HG03442 (cell line): ENCODE results near the gene TPST1.

Experiments used
- ATAC-seq: cut with Tn5 transposase; IDR thresholded peaks from one replicate; pipeline ENCODE4 v1.9.1; 2021; ENCODE audit warnings: mild to moderate bottlenecking, moderate library complexity; ENCODE audit not compliant: unreplicated experiment

Gene TPST1

DNA sequence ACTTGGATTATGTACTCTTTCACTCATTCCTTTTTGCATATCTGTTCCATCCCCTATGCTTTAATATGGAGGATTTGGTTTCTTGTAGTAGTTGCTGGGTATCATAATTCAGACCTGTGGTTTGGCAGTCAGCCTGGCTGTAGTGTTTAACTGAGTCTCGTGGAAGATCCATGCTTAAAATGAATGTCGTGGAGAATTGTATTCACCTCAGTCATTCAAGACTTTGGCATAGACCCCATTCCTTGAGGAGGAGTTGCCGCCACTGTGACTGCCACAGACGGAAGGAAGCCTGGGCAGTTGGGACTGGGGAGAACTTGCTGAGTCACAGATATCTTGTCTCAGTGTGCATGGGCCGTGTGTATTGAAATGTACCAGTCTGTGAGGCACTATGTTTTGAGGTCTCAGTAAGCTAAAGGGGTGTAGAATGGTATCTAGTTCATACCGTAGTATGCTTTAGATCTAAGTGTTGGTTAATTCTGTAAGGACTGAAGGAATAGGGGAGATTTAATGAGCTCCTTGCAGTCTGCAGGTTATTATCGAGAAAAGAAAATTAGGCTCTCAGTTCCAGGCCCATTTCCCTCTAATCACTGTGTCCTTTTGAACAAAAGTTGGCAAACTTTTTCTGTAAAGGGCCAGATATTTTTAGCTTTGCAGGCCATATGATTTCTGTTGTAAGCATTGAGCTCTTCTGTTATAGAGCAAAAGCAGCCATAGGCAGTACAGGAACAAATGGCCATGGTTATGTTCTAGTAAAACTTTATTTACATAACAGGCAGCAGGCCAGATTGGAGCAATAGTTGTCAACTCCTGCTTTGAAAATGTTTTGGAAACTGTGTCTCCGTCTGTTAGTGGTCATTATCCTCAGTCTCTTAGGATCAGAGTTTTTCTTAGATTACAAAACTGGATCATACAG lies 76.8 kb downstream of the TPST1 start:
- ATAC-seq: no peak

DNA sequence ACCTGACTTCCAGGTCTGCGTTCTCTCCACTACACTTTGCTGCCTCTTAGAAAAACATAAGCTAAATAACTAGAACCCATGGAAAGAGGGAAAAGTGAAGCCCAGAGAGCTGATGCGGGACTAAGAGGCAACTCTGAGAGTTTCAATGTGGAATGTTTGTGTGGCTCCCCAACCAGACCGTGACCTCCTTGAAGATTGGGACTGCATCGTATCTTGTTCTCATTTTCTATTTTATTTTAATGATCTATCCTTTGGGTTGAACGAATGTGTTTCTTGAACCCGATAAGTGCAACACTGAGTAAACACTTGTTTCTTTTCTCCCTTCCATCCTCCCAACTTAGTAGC lies 77.4 kb downstream of the TPST1 start:
- ATAC-seq: no peak

DNA sequence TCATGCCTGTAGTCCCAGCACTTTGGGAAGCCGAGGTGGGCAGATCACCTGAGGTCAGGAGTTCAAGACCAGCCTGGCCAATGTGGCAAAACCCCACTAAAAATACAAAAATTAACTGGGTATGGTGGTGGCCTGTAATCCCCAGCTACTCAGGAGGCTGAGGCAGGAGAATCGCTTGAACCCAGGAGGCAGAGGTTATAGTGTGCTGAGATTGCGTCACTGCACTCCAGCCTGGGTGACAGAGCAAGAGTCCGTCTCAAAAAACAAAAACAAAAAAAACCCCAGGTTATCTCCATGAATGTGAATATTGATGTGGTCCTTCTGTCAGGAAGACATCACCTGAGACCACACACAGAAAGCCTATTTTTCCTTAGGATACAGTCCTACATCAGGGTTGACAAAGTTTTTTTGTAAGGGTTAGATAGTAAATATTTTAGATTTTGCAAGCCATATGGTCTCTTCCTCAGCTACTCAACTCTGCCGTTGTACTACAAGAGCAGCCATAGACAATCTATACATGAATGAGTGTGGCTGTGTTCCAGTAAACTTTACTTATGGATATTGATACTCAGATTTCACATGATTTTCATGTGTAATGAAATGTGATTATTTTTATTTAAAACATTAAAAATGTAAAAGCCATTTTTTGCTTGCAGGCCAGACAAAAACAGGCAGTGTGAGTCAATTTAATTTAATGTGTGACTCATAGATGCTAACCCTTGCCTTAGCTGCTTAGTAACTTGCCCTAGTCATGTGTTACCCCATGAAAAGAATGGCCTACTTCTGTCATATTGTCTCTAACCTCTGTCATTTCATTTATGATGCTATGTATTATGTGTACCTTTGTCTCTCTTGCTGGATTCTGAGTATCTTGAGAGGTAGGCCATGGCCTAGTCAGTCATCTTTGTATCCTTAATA lies 78.1 kb downstream of the TPST1 start:
- no peak for ATAC-seq

DNA sequence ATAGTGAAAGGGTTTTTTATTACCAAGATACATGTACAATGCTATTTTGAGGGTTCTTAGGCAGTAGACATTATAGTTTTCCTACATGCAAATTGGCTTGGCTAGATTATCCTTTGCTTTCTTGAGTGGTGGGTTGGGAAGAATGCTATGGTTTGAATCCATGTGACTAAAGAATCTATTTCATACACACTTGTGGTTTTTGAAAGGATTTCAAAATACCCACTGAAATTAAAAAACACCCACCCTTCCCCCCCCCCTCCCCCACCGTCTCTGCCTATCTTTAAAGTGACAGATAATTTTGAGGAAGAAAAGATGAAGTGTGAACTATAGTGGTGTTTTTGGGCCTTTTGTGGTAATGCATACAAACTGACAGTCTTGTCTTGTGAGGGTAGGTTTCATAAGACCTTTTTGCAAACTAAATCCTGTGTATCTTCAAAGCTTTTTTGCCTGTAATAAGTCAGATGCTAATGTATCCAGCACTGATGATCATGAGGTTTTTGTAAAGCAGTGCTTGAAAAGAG lies 90.9 kb downstream of the TPST1 start:
- no peak for ATAC-seq

DNA sequence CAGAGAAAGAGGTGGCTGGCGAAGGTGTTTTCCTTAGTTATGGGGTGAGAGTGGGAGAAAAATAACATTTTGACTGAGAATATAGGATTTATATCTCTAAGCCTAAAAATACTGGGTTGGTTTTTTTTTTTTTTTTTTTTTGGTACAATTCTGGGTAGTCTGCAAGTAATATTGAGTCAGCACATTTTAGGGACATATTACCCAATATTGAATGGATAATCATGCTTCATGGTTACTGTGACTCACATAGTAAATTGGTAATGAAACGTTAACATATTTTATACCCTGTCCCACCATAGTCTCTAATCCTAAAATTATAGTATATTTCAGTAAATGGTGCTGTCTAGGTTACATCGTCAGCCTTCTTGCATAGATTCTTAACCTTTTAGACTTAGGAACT lies 91.4 kb downstream of the TPST1 start:
- no peak for ATAC-seq

DNA sequence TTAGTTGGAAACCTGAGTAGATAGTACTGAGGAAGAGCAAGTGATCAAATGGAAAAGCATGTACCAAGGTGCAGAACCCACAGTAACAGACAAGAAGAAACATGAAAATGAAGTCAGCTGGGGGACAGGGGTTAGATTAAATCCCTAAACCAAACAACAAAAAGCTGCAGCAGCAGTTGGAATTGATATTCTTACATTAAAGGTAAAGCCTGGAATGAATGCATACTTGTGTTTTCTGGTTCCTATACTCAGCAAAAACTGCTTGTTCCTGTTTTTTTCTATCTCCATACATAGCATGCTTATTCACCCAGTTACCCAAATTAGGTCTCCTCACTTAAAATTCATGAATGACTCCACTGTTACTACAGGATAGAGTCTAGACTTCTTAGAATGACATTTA lies 92.4 kb downstream of the TPST1 start:
- no peak for ATAC-seq

DNA sequence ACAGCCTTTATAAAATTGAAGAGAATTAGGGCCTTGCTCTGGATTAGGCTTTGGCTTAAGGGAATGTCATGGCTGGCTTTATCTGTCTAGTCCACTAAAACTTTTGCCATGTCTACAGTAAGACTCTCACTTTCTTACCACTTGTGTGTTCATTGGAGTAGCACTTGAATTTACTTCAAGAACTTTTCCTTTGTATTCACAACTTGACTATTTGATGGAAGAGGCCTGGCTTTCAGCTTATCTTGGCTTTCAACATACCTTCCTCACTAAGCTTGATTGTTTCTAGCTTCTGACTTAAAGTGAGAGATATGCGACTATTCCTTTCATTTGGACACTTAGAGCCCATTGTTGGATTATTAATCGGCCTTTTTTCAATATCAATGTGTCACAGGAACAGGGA lies 96.1 kb downstream of the TPST1 start:
- ATAC-seq: no peak

DNA sequence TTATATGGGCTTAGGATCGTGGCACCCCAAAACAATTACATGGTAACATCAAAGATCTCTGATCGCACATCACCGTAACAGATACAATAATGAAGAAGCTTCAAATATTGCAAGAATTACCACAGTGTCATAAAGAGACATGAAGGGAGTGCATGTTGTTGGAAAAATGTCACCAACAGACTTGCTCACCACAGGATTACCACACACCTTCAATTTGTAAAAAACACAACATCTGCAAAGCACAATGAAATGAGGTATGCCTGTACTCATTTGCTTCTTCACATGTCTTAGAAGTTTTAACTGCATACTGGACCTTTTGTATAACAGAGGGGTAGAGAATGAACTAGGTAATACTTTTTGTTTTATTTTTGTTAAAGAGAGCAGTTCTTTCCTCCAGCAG lies 96.6 kb downstream of the TPST1 start:
- ATAC-seq: no peak

DNA sequence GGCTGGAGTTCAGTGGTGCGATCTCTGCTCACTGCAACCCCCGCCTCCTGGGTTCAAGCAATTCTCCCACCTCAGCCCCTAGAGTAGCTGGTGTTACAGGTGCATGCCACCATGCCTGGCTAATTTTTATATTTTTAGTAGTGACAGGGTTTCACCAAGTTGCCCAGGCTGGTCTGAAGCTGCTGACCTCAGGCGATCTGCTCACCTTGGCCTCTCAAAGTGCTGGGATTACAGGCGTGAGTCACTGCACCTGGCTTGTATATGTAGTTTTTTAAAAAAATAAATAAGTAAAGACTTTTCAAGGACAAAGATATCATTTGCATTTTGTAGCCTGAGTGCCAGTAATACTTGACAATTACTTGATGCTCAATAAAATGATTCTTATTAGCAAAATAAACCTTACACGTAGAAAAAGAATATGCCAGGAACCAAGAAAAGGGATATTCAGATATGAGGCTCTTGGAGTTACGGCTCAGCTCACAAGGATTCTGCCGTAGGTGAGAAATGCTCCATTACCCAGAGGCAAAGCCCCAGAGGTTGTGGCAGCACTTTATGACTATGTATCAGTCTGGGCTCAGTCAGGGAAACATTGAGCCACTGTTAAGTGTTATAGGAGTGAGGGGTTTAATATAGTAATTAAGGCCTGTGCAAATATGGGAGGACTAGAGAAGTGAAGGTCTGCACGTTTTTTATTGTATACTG lies 98.5 kb downstream of the TPST1 start:
- no peak for ATAC-seq

DNA sequence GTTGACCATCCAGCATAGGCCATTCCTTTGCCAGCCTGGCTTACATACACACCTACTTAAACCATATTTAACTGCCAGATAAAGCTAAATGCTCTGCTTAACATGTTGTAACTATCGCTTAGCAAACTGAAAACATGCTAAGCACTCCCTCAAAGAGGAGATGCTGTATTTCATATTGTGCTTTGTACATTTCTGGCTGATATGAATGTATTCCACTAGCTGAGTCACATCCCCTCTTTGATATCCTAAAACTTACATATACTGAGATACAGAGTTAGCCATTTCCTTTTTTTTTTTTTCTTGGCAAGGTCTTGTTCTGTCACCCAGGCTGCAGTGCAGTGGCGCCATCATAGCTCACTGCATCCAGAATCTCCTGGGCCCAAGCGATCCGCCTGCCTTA lies 99.4 kb downstream of the TPST1 start:
- ATAC-seq: no peak

DNA sequence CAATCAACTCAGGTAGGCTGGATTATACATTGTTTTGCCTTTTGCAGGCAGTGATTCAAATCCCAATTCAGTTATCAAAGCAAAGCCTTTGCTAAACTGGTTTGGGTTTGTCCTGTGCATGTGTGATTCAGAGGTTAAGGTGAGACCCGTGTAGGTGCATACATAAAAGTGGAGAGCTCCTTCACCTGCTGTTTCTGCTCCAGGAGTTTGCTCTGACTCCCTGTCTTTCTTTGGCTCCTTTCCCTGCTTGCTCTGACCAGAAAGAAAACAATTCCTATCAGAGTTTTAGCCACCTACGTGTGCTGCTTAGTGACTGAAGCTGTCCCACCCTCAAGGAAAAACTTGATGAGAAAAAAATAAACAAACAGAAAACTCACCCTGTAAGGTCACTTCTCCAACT lies 101.1 kb downstream of the TPST1 start:
- no peak for ATAC-seq

DNA sequence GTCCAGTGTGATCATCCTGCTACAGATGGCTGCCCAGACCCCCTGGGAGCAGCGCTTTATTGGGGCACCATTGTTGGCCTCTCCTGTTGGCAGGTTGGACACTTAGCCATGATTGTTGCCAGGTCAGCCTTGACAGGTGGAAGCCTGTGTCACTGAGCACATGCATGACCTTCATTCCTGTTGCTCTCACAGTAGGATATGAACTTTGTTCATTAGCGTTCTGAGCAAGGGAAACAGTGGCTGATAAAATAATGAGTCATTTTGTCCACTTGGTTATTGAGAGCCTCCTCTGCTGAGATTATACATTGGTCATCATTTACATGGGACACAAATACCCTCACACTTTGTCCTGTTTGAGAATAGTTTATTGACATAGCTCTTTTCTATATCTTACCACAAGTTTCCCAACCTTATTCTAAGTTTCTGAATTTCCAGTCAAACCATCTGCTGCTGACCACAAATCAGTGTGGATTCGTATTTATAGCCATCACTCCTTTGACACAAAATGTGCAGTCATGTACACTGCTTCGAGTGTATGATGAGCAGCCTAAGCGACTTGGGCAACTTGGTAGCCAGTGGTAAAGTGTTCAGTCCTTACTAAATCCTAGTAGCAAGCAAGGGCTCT lies 102.6 kb downstream of the TPST1 start:
- ATAC-seq: no peak

DNA sequence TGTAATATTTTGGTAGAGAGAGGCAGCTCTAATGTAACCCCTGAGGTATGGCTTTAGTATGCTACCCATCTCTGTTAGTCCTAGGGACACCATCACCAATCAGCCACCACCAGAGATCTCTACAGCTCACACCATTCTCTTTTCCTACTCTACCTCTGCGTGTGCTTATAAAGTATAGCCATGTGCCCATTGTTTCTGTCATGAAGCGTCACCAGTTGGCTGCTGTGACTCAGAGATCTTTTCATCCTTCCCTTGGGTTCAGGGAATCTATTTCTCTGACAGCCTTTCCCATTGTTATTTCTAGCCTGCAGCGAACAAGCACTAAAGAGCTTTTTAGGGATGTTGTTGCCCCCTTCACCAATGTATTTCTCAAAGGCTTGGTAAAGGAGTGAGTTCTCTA lies 103.3 kb downstream of the TPST1 start:
- no peak for ATAC-seq

DNA sequence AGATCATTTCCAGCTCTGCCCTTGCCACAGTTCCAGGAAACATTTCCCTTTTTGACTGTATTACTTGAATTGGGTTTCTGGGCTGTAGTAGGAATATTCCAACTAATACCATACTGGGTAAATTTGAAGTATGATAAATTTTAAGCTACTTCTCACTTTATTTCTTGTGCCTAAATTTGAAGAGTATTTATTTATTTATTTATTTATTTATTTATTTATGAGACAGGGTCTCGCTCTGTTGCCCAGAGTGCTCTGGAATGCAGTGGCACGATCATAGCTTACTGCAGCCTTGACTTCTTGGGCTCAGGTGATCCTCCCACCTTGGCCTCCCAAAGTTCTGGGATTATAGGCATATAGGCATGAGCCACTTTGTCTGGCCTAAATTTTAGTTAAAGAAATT lies 105.5 kb downstream of the TPST1 start:
- no peak for ATAC-seq

DNA sequence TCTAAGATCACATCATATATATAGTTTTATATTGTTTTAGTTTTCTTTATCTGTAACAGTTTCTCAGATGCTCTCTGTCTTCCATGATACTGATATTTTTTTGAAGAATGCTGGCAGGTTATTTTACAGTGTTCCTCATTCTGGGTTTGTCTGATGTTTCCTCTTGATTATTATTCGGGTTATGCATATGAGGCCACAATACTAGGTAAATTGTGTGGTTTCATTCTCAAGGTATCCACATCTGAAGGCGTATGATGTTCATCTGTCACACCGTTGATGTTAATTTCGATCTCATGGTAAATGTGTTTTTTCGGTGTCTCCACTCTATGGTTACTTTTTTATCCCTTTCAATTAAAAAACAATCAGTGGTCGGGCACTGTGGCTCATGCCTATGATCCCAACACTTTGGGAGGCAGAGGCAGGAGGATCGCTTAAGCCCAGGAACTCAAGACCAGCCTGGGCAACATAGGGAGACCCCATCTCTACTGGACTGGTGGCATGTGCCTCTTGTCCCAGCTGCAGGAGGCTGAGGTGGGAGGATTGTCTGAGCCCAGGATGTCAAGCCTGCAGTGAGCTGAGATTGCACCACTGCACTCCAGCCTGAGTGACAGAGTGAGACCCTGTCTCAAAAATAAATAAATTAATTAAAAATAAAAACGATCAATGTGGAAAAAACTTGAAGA lies 108.9 kb downstream of the TPST1 start:
- ATAC-seq: no peak

DNA sequence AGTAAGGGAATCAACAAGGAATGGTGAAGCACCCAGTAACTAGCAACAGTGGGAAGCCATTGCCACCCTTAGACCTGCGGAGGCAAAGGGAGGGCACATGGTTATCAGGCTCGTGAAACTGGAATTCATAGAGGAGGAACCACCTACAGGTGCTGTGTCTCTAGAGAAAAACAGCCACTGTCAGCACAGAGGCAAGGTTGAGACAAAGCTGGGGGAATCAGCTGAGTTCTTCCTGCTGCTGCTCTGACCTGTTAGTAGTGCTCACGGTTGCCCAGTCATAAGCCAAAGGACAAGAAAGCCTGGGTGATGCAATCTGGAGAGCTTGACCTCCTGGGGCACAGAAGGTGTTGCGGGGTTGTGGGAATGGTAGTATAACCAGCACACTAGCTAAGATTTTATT lies 110.1 kb downstream of the TPST1 start:
- no peak for ATAC-seq

DNA sequence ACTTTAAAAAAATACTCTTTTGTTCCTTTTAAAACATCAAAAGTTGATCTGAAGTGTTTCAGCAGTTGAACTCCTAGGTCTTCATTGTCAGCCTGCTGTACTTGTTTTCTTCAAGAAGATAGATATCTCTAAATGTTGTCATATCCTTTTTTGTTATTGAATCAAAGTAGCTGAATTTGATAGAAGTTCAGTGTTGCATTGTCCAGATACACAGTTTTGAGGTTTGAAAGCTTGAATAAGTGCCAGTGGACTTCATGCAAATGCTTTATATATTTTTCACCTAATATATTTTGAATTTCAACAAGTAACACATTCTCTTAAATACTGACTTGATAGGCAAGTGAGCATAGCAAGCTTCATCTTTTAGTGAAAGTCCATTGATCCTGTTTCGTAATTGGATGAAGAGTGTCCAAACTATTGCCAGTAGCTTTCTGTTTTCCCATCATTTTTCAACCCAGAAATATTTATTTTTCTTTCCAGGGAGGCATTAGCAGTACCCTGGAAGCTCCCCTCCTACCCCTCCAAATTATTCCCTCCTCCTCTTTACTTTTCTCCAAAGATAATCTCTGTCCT lies 114.4 kb downstream of the TPST1 start:
- ATAC-seq: no peak

DNA sequence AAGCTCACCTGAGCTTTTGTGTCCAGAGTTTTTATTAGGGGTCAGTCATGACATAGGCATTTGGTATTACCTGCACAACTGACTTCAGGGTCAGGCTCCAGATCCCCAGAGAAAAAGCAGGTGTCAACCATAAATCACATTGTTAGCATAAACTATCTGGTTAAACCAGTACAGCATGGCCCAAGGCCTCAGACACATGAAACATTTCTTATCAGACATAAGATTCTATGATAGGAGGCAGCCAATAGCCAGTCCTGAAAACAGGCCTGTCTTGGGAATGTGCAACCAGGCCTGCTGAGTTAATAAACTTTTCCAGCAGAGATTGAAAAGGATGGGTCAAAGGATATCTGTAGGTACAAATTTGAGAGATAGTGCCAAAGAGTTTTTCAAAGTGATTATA lies 116.1 kb downstream of the TPST1 start:
- no peak for ATAC-seq

DNA sequence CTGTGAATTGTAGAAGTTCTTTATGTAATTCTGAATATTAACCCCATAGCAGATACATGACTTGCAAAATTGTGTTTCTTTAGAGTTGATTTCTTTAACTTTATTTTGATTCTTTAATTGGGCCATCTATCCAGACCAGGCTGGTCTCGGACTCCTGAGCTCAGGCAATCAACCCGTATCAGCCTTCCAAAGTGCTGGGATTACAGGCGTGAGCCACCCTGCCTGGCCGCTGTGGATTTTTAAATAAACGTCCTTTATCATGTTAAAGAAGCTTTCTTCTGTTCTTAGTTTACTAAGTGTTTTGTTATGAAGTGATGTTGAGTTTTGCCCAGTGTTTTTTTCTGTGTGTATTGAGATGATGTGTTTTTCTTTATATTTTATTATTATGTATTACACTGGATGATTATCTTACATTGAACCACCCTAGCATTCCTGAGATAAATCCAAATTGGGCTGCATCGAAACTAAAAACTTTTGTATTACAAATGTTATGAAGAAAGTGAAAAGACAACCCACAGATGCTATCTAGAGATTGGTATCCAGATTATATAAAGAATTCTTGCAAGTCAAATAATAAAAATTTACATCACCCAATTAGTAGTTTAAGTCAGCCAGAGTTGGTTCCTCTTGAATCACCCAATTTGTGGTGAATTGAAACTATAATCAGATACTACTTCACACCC lies 118.1 kb downstream of the TPST1 start:
- no peak for ATAC-seq
